A549 treated with RU486 at 1 μM for 4 hours (cell line): ENCODE data around the gene ZFTA. TPM values are rescaled to one million over a fixed set of nuclear protein-coding genes. Genes with fewer than 3 reads are reported as not detected.

Experiments
- total RNA-seq: library from RNA; stranded (reverse); fragments of 200-300 nt; extraction: Qiagen RNA extraction; gene quantifications from 5 replicates; pipeline ENCODE4 v1.2.3, GENCODE V29; 2022; ENCODE audit warnings: low read depth

ZFTA gene
- 4.8 to 7.6 TPM (median 7.3 TPM) in 5 replicates for total RNA-seq

GRCh38 chr11:63768237-63769041 is at the start of gene ZFTA:
Gene ZFTA (minus strand): TSS chr11:63768775. CDS start chr11:63768622, 153 bp downstream.

GRCh38 chr11:63813035-63813562 is 44.5 kb upstream of the ZFTA start, which contains the start of gene SPINDOC:
Gene SPINDOC (plus strand): TSS chr11:63813456. CDS start chr11:63813687, 231 bp downstream.

Other genes with a start within 250 kb of the ZFTA start
- 1.5 to 3.3 TPM (median 1.8 TPM) in 5 replicates for gene PLAAT4, start 232.0 kb downstream of the ZFTA start, total RNA-seq
- 0.23 to 0.27 TPM in 2 of 5 replicates, not detected in the others for gene PLAAT2, start 205.4 kb downstream of the ZFTA start, total RNA-seq
- 46.0 to 67.6 TPM (median 55.4 TPM) in 5 replicates for gene PLAAT3, start 154.3 kb downstream of the ZFTA start, total RNA-seq
- 28.1 to 33.5 TPM (median 31.4 TPM) in 5 replicates for gene ATL3, start 97.4 kb downstream of the ZFTA start, total RNA-seq
- 80.8 to 111 TPM (median 107 TPM) in 5 replicates for gene RTN3, start 87.3 kb downstream of the ZFTA start, total RNA-seq
- gene SPINDOC, start 44.7 kb upstream of the ZFTA start, total RNA-seq, result 31.9 to 56.2 TPM (median 48.0 TPM) in 5 replicates
- 22.3 to 26.1 TPM (median 23.8 TPM) in 5 replicates for gene MARK2, start 70.3 kb upstream of the ZFTA start, total RNA-seq
- gene RCOR2, start 148.4 kb upstream of the ZFTA start, total RNA-seq, result 0.90 to 1.3 TPM (median 0.97 TPM) in 5 replicates
- gene NAA40, start 170.2 kb upstream of the ZFTA start, total RNA-seq, result 14.7 to 18.4 TPM (median 15.6 TPM) in 5 replicates
- gene COX8A, start 205.8 kb upstream of the ZFTA start, total RNA-seq, result 625 to 1,017 TPM (median 974 TPM) in 5 replicates
- 106 to 132 TPM (median 127 TPM) in 5 replicates for gene OTUB1, start 217.7 kb upstream of the ZFTA start, total RNA-seq